ENCODE measurements around the gene HDLBP.

HDLBP gene

DNA sequence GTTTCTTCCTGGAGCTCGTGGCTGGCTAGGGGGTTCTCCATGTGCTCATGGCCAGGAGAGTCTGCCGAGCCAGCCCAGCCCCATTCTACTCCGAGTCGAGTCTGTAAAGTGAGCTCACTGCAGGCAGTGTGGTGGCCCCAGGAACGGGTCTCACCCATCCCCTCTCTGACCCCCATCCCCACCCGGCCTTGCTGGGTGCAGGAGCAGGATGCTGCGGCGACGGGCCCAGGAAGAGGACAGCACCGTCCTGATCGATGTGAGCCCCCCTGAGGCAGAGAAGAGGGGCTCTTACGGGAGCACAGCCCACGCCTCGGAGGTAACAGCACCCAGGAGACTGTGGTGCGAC lies 125.6 kb downstream of the HDLBP start:
- no peaks in the 10 kb centered on the region for H3K36me3 ChIP-seq (replicated peaks)
- no peak overlapping the region for H3K4me3 ChIP-seq (ENCODE audit: low read depth, low read length)
- no peak overlapping the region for H3K27ac ChIP-seq
- in situ Hi-C loops (cut with HindIII; ENCODE audit: low pct_ligation_motif_present, low sequenced_read_pairs): no loop called here
- DNase-seq: no peak
- H3K27me3 ChIP-seq (replicated peaks): no peaks in the 10 kb centered on the region
- TF ChIP-seq, protein P1, sequence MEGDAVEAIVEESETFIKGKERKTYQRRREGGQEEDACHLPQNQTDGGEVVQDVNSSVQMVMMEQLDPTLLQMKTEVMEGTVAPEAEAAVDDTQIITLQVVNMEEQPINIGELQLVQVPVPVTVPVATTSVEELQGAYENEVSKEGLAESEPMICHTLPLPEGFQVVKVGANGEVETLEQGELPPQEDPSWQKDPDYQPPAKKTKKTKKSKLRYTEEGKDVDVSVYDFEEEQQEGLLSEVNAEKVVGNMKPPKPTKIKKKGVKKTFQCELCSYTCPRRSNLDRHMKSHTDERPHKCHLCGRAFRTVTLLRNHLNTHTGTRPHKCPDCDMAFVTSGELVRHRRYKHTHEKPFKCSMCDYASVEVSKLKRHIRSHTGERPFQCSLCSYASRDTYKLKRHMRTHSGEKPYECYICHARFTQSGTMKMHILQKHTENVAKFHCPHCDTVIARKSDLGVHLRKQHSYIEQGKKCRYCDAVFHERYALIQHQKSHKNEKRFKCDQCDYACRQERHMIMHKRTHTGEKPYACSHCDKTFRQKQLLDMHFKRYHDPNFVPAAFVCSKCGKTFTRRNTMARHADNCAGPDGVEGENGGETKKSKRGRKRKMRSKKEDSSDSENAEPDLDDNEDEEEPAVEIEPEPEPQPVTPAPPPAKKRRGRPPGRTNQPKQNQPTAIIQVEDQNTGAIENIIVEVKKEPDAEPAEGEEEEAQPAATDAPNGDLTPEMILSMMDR (IDR thresholded peaks at IDR 0.05; ENCODE audit: low read depth, low read length, missing control alignments): no peak

DNA sequence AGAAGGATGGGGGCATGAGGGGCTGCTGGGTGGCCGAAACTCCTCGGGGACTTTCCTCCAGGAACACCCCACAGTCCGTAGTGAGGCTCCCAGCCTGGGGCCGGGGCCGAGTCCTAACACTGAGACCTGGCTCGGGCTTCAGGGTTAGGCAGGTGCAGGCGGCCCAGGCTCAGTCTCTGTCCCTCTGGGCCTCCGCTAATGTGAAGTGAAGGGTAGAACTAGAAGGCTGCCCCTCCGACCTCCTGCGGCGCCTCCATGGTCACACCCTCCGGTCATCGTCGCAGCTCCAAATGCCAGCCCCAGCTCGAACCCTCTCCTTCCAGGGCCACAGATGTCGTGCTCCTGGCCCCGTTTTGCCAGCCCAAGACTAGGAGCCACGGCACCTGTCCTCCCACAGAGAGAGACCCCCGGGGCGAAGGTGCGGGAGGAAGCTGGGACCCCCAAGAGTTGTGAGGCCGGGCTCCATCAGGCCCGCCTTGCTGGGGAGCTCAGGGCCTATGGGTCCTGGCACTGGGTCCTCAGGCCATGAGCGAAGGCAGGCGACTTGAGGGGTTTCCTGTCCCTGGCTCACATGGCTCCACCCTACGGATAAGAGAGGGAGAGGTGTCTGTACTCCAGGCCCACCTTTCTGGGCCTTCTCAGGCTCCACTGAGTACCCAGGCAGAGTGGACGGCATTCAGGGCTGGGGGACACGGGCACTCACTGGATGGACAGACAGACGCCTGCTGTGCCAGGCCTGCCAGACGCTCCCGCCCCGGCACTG lies 126.2 kb downstream of the HDLBP start:
- Histone ChIP-seq H3K4me3 (ENCODE audit: low read depth, low read length) (no peak overlapping the region), H3K36me3 (replicated peaks) (no peaks in the 10 kb centered on the region), H3K27me3 (replicated peaks) (no peaks in the 10 kb centered on the region), H3K27ac (no peak overlapping the region)
- in situ Hi-C loops (cut with HindIII; ENCODE audit: low pct_ligation_motif_present, low sequenced_read_pairs): no loop called here
- no peak for DNase-seq
- TF ChIP-seq, protein P1 (IDR thresholded peaks at IDR 0.05; ENCODE audit: low read depth, low read length, missing control alignments): no peak

DNA sequence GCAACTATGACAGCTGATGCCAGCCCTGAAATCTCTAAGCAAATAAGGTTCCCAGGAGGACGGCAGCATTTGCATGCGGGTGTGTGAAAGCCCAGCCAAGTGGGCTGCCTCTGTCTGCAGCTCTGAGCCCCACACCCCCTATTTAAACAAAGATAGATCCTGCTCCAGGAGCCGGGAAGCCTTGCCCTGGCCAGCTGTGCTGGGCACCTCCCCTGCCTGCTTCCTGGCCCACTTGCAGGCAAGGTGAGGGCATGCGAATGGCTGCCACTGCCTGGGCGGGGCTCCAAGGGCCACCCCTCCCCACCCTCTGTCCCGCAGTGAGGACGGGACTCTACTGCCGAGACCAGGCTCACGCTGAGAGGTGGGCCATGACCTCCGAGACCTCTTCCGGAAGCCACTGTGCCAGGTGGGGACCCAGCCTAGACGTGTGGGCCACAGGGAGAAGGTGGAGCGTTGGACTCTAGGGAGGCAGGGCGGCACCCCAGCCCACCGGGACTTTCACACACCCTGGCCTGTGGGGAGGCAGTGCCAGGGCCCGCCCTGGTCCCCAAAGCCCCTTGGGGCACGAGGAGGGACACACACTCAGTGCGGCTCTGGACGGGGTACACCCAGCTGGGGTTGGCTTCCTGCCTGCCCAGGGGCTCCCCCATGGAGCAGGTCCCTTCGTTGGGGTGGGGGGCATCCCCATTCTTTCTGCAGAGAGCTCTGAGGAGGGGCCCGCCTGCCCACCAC lies 126.9 kb downstream of the HDLBP start, which contains the start of gene ANO7:
Gene ANO7, plus strand, starts transcription at position 317 of the 732 bp plus-strand sequence. CDS start 1,387 bp downstream, outside the sequence.
- Histone ChIP-seq H3K27me3 (replicated peaks) (no peaks in the 10 kb centered on the region), H3K36me3 (replicated peaks) (no peaks in the 10 kb centered on the region), H3K27ac (no peak within 1 kb of the TSS), H3K4me3 (ENCODE audit: low read depth, low read length) (no peak within 1 kb of the TSS)
- no peak for DNase-seq
- in situ Hi-C loops (cut with HindIII; ENCODE audit: low pct_ligation_motif_present, low sequenced_read_pairs): no loop called here
- TF ChIP-seq, protein P1 (IDR thresholded peaks at IDR 0.05; ENCODE audit: low read depth, low read length, missing control alignments): no peak

DNA sequence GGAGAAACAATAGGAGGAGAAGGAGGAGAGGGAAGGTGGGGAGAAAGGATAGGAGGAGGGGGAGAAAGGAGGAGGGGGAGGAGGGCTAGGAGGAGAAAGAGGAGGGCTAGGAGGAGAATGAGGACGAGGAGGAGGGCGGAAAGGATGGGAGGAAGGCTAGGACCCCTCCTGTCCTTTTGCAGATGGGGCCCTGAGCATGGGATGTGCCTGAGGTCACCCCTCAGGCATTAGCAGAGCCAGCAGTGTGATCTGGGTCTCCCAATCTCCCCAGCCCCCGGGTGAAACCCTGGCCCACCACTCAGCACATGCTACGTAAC lies 127.6 kb downstream of the HDLBP start:
- in situ Hi-C loops (cut with HindIII; ENCODE audit: low pct_ligation_motif_present, low sequenced_read_pairs): no loop called here
- Histone ChIP-seq H3K27ac (no peak overlapping the region), H3K36me3 (replicated peaks) (peaks cover under 1% of the 10 kb centered on the region), H3K27me3 (replicated peaks) (no peaks in the 10 kb centered on the region), H3K4me3 (ENCODE audit: low read depth, low read length) (no peak overlapping the region)
- DNase-seq: no peak
- TF ChIP-seq, protein P1 (IDR thresholded peaks at IDR 0.05; ENCODE audit: low read depth, low read length, missing control alignments): no peak

DNA sequence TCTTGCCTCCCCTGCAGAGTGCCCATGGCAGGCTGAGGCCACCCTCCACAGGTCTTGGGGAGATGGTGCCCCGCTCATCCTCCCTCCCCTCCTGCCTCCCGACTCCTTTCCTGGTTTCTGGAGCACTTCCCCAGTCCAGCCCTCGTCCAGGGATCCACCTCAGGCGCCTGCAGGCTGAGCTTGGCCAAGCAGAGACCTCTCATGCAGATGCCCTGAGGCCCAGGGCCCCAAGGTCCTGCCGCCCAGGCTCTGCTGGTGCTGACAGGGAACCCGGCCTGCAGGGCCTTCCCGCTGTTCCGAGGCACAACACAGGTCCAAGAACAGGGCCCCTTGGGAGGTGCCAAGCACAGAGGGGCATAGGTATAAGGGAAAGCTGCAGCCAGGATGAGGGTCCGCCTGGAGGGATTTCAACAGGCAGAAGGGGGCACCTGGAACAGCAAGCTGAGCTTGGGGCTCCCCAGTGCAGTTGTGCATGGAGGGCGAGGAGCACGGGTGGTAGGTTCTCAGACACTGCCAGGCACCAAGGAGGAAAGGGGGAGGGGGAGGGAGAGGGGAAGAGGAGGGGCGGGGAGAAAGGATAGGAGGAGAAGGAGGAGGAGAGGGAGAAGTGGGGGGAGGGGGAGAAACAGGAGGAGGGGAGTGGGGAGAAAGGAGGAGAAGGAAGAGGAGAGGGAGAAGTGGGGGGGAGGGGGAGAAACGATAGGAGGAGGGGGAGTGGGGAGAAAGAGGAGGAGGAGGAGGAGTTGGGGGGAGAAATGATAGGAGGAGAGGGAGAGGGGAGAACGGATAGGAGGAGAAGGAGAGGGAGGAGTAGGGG lies 128.2 kb downstream of the HDLBP start:
- H3K4me3 ChIP-seq (ENCODE audit: low read depth, low read length): no peak overlapping the region
- no peak for DNase-seq
- TF ChIP-seq, protein P1 (IDR thresholded peaks at IDR 0.05; ENCODE audit: low read depth, low read length, missing control alignments): no peak
- no peaks in the 10 kb centered on the region for H3K27me3 ChIP-seq (replicated peaks)
- in situ Hi-C loops (cut with HindIII; ENCODE audit: low pct_ligation_motif_present, low sequenced_read_pairs): no loop called here
- no peak overlapping the region for H3K27ac ChIP-seq
- peaks cover 3% of the 10 kb centered on the region for H3K36me3 ChIP-seq (replicated peaks)

Data from brain microvascular endothelial cell (primary cell).